H9 (cell line): ENCODE results near the gene TMEM63A. TPM values are rescaled to one million over a fixed set of nuclear protein-coding genes. Genes with fewer than 3 reads are reported as not detected.

Experiments used
- DNase-seq: peaks from one replicate; pipeline ENCODE4 v3.0.0-alpha.2; 2017
- H2AFZ ChIP-seq: one replicate; pipeline ENCODE4 v1.6.1; 2013; ENCODE audit warnings: mild to moderate bottlenecking, low read length, control low read depth, moderate library complexity
- H2AK5ac ChIP-seq: 2 replicates; pipeline ENCODE4 v1.6.1; 2013; ENCODE audit warnings: low read length, control low read depth, mixed read lengths; ENCODE audit not compliant: insufficient read length
- H2BK120ac ChIP-seq: one replicate; pipeline ENCODE4 v1.6.1; 2013; ENCODE audit warnings: low read depth, mild to moderate bottlenecking, low read length, control low read depth, inconsistent platforms; ENCODE audit not compliant: poor library complexity, severe bottlenecking
- H2BK12ac ChIP-seq: 2 replicates; pipeline ENCODE4 v1.6.1; 2013; ENCODE audit warnings: low read length, control low read depth, mixed read lengths, low read depth; ENCODE audit not compliant: insufficient read length
- H2BK15ac ChIP-seq: 2 replicates; pipeline ENCODE4 v1.6.1; 2013; ENCODE audit warnings: low read depth, low read length, control low read depth
- H2BK20ac ChIP-seq: one replicate; pipeline ENCODE4 v1.6.1; 2013; ENCODE audit warnings: low read depth, mild to moderate bottlenecking, low read length, control low read depth, inconsistent platforms; ENCODE audit not compliant: poor library complexity, severe bottlenecking
- H2BK5ac ChIP-seq: 2 replicates; pipeline ENCODE4 v1.6.1; 2013; ENCODE audit warnings: low read length, control low read depth, mixed read lengths; ENCODE audit not compliant: insufficient read length
- H3K14ac ChIP-seq: 2 replicates; pipeline ENCODE4 v1.6.1; 2013; ENCODE audit warnings: low read length, control low read depth; ENCODE audit not compliant: insufficient read depth
- H3K18ac ChIP-seq: 2 replicates; pipeline ENCODE4 v1.6.1; 2013; ENCODE audit warnings: low read depth, mild to moderate bottlenecking, mixed read lengths, low read length, control low read depth; ENCODE audit not compliant: insufficient read length
- H3K23ac ChIP-seq: 2 replicates; pipeline ENCODE4 v1.6.1; 2013; ENCODE audit warnings: low read length, control low read depth, mixed read lengths, low read depth; ENCODE audit not compliant: insufficient read length
- H3K23me2 ChIP-seq: 2 replicates; pipeline ENCODE4 v1.6.1; 2013; ENCODE audit warnings: low read depth, mild to moderate bottlenecking, mixed read lengths, low read length, control low read depth; ENCODE audit not compliant: insufficient read length, poor library complexity, severe bottlenecking
- H3K27ac ChIP-seq: 2 replicates; pipeline ENCODE4 v1.5.1; 2013; ENCODE audit warnings: low read length, control low read depth, mixed read lengths, low read depth; ENCODE audit not compliant: insufficient read length
- H3K27me3 ChIP-seq: 2 replicates; pipeline ENCODE4 v1.6.1; 2013; ENCODE audit warnings: low read length, control low read depth, inconsistent platforms; ENCODE audit not compliant: insufficient read depth
- H3K4ac ChIP-seq: 2 replicates; pipeline ENCODE4 v1.6.1; 2013; ENCODE audit warnings: low read depth, mild to moderate bottlenecking, control low read depth, inconsistent platforms, low read length, moderate library complexity
- H3K4me1 ChIP-seq: 2 replicates; pipeline ENCODE4 v1.6.1; 2013; ENCODE audit warnings: low read length, control low read depth, inconsistent platforms; ENCODE audit not compliant: insufficient read depth
- H3K4me2 ChIP-seq: 2 replicates; pipeline ENCODE4 v1.6.1; 2013; ENCODE audit warnings: low read length, control low read depth, mixed read lengths; ENCODE audit not compliant: insufficient read length, insufficient read depth
- H3K56ac ChIP-seq: 2 replicates; pipeline ENCODE4 v1.6.1; 2013; ENCODE audit warnings: low read depth, mild to moderate bottlenecking, mixed read lengths, low read length, control low read depth; ENCODE audit not compliant: insufficient read length
- H3K79me1 ChIP-seq: 2 replicates; pipeline ENCODE4 v1.6.1; 2013; ENCODE audit warnings: low read depth, mild to moderate bottlenecking, moderate library complexity, low read length, control low read depth, inconsistent platforms; ENCODE audit not compliant: insufficient read depth, poor library complexity, severe bottlenecking
- H3K79me2 ChIP-seq: 2 replicates; pipeline ENCODE4 v1.6.1; 2013; ENCODE audit warnings: low read length, control low read depth, inconsistent platforms; ENCODE audit not compliant: insufficient read depth
- H3K9ac ChIP-seq: 2 replicates; pipeline ENCODE4 v1.6.1; 2013; ENCODE audit warnings: low read length, control low read depth, mixed read lengths; ENCODE audit not compliant: insufficient read length; ENCODE audit errors: extremely low read depth
- H3K9me3 ChIP-seq: one replicate; pipeline ENCODE4 v1.6.1; 2013; ENCODE audit warnings: low read depth, low read length, inconsistent platforms; ENCODE audit not compliant: control insufficient read depth
- H3T11ph ChIP-seq: one replicate; pipeline ENCODE4 v1.6.1; 2013; ENCODE audit warnings: mild to moderate bottlenecking, low read length, control low read depth, inconsistent platforms
- H4K20me1 ChIP-seq: one replicate; pipeline ENCODE4 v1.6.1; 2013; ENCODE audit not compliant: control insufficient read depth, insufficient read length, insufficient read depth
- H4K5ac ChIP-seq: 2 replicates; pipeline ENCODE4 v1.6.1; 2013; ENCODE audit warnings: low read depth, mild to moderate bottlenecking, mixed read lengths, low read length, control low read depth; ENCODE audit not compliant: insufficient read length
- H4K8ac ChIP-seq: replicated peaks from 2 replicates; pipeline ENCODE4 v1.6.1; 2013; ENCODE audit warnings: low read length, control low read depth, mixed read lengths, low read depth; ENCODE audit not compliant: insufficient read length
- H4K91ac ChIP-seq: 2 replicates; pipeline ENCODE4 v1.6.1; 2013; ENCODE audit warnings: low read depth, mild to moderate bottlenecking, moderate library complexity, mixed read lengths, low read length, control low read depth; ENCODE audit not compliant: insufficient read length
- H3K27ac Mint-ChIP-seq, 3 experiments: 2 replicates in 2 of 3; 3 replicates in 1 of 3; pipeline ENCODE4 v1.8.0; 2020 to 2021; ENCODE audit warnings: mixed read lengths in 3 of 3, mild to moderate bottlenecking in 1 of 3, moderate library complexity in 1 of 3
- H3K27me3 Mint-ChIP-seq: 2 replicates; pipeline ENCODE4 v1.8.0; 2021; ENCODE audit warnings: low read depth, mild to moderate bottlenecking, moderate library complexity, mixed read lengths
- H3K36me3 Mint-ChIP-seq, 3 experiments: 2 replicates in 2 of 3; 3 replicates in 1 of 3; pipeline ENCODE4 v1.8.0; 2020 to 2021; ENCODE audit warnings: low read depth in 3 of 3, mixed read lengths in 3 of 3; ENCODE audit not compliant: insufficient read depth in 1 of 3
- H3K4me1 Mint-ChIP-seq, 2 experiments: 2 replicates each; pipeline ENCODE4 v1.8.0; 2020; ENCODE audit warnings: mixed read lengths in 2 of 2
- H3K4me3 Mint-ChIP-seq, 2 experiments: 2 replicates in 1 of 2; 3 replicates in 1 of 2; pipeline ENCODE4 v1.8.0; 2020 to 2021; ENCODE audit warnings: mild to moderate bottlenecking in 2 of 2, mixed read lengths in 2 of 2, moderate library complexity in 1 of 2
- H3K9me3 Mint-ChIP-seq, 2 experiments: 2 replicates in 1 of 2; 3 replicates in 1 of 2; pipeline ENCODE4 v1.8.0; 2020; ENCODE audit warnings: mild to moderate bottlenecking in 2 of 2, mixed read lengths in 2 of 2, moderate library complexity in 1 of 2
- WGBS: extraction: QIAGEN DNeasy Blood & Tissue Kit; methylation state at CpG from one replicate; pipeline ENCODE4 v1.1.7; 2013; ENCODE audit warnings: missing lambda C conversion rate, low lambda C conversion rate, mixed read lengths; ENCODE audit not compliant: insufficient read length; ENCODE audit errors: extremely low coverage; 5-methylcytosine and 5-hydroxymethylcytosine counted together
- total RNA-seq: library from RNA; stranded (reverse); gene quantifications from 2 replicates; pipeline ENCODE4 v1.2.1, GENCODE V29; 2021
- TF ChIP-seq, protein P1 (sequence below): fragments of 200-600 bp; sonication (generic); conservative IDR thresholded peaks from 3 replicates; pipeline ENCODE4 v1.8.0; 2021; ENCODE audit warnings: antibody characterized with exemption, mild to moderate bottlenecking

TMEM63A gene
- total RNA-seq, 1 experiment from 2014 or later: 75.7 TPM

DNA sequence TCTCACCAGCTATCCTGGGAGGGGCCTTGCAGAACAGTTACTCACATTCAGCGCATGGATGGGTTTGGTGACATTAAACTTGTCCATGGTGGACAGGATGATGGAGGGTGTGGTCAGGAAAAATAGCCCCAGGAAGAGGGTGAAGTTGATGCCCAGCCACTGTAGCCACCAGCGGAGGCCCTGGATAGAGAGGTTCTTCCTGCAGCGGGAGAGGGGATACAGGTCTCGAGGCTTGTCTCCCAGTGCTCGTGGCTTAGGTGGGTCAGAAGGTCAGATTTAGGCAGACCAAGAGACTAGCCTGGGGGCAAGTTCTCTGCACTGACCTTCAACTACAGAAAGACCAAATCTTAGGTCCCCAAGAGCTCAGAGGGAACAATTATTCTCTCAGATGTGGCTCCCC, 23.0 kb downstream of the TMEM63A start:
- Histone ChIP-seq H2AK5ac (no peak overlapping the region), H4K91ac (no peak overlapping the region), H3K23ac (no peak overlapping the region), H3K4ac (no peak overlapping the region), H3K79me2 (no peaks in the 10 kb centered on the region), H2BK20ac (no peak overlapping the region), H4K20me1 (no peaks in the 10 kb centered on the region), H3K18ac (no peak overlapping the region), H2BK5ac (no peak overlapping the region), H3K4me2 (no peak overlapping the region), H3K27ac (no peak overlapping the region), H3K4me1 (no peaks in the 10 kb centered on the region), H3K14ac (no peak overlapping the region), H3K9me3 (no peaks in the 10 kb centered on the region), H3K23me2 (no peaks in the 10 kb centered on the region), H2BK120ac (no peak overlapping the region), H4K5ac (no peak overlapping the region), H3K79me1 (no peaks in the 10 kb centered on the region), H3K9ac (no peak overlapping the region), H3K27me3 (no peaks in the 10 kb centered on the region), H2AFZ (no peak overlapping the region), H3K56ac (no peak overlapping the region), H4K8ac (no peak overlapping the region), H2BK12ac (no peak overlapping the region), H3T11ph (no peak overlapping the region), H2BK15ac (no peak overlapping the region; the same call in 1 of the 2 replicates)
- H3K27me3 Mint-ChIP-seq: no peaks in the 10 kb centered on the region
- DNase-seq: no peak
- no peaks in the 10 kb centered on the region for H3K9me3 Mint-ChIP-seq
- H3K27ac Mint-ChIP-seq: no peak overlapping the region; a peak in 1 of 7 replicates
- WGBS: no CpG with 5 or more reads among the region's 5 CpGs
- no peaks in the 10 kb centered on the region for H3K4me1 Mint-ChIP-seq
- H3K36me3 Mint-ChIP-seq: peaks cover 44 to 92% (median 51%) of the 10 kb centered on the region in 3 experiments; a peak in 6 of 7 replicates
- TF ChIP-seq, protein P1, sequence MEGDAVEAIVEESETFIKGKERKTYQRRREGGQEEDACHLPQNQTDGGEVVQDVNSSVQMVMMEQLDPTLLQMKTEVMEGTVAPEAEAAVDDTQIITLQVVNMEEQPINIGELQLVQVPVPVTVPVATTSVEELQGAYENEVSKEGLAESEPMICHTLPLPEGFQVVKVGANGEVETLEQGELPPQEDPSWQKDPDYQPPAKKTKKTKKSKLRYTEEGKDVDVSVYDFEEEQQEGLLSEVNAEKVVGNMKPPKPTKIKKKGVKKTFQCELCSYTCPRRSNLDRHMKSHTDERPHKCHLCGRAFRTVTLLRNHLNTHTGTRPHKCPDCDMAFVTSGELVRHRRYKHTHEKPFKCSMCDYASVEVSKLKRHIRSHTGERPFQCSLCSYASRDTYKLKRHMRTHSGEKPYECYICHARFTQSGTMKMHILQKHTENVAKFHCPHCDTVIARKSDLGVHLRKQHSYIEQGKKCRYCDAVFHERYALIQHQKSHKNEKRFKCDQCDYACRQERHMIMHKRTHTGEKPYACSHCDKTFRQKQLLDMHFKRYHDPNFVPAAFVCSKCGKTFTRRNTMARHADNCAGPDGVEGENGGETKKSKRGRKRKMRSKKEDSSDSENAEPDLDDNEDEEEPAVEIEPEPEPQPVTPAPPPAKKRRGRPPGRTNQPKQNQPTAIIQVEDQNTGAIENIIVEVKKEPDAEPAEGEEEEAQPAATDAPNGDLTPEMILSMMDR: no peak
- H3K4me3 Mint-ChIP-seq: no peak overlapping the region
